ENCODE results near the gene COL6A1. TPM values are rescaled to one million over a fixed set of nuclear protein-coding genes. Genes with fewer than 3 reads are reported as not detected.

The COL6A1 gene
- total RNA-seq, 1 donor from 2014 or later = 0.11 TPM

GRCh38 chr21:45952974-45953373, 28.6 kb upstream of the COL6A1 start:
- Mint-ChIP-seq H3K4me1 (no peaks in the 10 kb centered on the region), H3K27me3 (peaks cover 13% of the 10 kb centered on the region), H3K4me3 (no peak overlapping the region), H3K9me3 (peaks cover 5% of the 10 kb centered on the region), H3K27ac (no peak overlapping the region), H3K36me3 (ENCODE audit: low read depth) (no peaks in the 10 kb centered on the region)
- ATAC-seq (ENCODE audit: low read depth) (no peak), DNase-seq (no peak)
- POLR2A ChIA-PET = no interaction called here
- TF ChIP-seq CTCF (IDR thresholded peaks at IDR 0.05) = no peak
- CTCF ChIA-PET = no interaction called here
- intact Hi-C loops (cut with micrococcal nuclease) = no loop called here

DNA sequence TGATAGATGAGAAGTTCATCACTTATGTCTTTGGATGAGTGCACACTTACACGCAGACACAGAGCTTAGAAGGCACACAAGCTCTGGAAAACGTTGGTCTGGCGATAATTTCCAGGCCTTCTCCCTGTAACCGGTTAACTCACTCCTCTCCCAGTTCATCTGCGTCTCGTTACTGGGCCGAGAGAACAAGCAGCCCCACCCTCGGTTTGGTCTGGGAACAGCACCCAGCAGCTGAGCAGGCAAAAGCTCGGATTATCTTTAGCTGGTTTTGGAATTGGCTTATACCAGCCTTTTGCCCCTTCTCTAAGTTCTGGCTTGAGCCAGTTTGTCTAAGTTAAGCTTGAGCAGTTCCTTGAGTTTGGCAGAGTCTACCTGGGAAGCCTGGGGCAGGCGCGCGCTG, 27.3 kb upstream of the COL6A1 start:
- no peaks in the 10 kb centered on the region for H3K36me3 Mint-ChIP-seq (ENCODE audit: low read depth)
- ChIA-PET CTCF (interaction anchor here (0.9 kb wide), 1 partner anchor 19 kb away, joined by 3 read pairs; no protein-coding TSS in a partner anchor), POLR2A (no interaction called here)
- H3K27me3 Mint-ChIP-seq = peaks cover 25% of the 10 kb centered on the region
- TF ChIP-seq CTCF (IDR thresholded peaks at IDR 0.05) = no peak
- intact Hi-C loops (cut with micrococcal nuclease) = no loop called here
- H3K4me1 Mint-ChIP-seq = no peaks in the 10 kb centered on the region
- no peak overlapping the region for H3K27ac Mint-ChIP-seq
- DNase-seq (no peak), ATAC-seq (ENCODE audit: low read depth) (no peak)
- no peak overlapping the region for H3K4me3 Mint-ChIP-seq
- H3K9me3 Mint-ChIP-seq = peaks cover 5% of the 10 kb centered on the region

GRCh38 chr21:45954921-45955320, 26.6 kb upstream of the COL6A1 start:
- no peak for DNase-seq
- H3K27me3 Mint-ChIP-seq = peaks cover 25% of the 10 kb centered on the region
- intact Hi-C loops (cut with micrococcal nuclease) = no loop called here
- ATAC-seq (ENCODE audit: low read depth) = no peak
- H3K4me3 Mint-ChIP-seq = no peak overlapping the region
- no peak for TF ChIP-seq CTCF (IDR thresholded peaks at IDR 0.05)
- ChIA-PET CTCF (interaction anchor here (0.9 kb wide), 1 partner anchor 19 kb away, joined by 3 read pairs; no protein-coding TSS in a partner anchor), POLR2A (no interaction called here)
- no peaks in the 10 kb centered on the region for H3K4me1 Mint-ChIP-seq
- peaks cover 5% of the 10 kb centered on the region for H3K9me3 Mint-ChIP-seq
- no peaks in the 10 kb centered on the region for H3K36me3 Mint-ChIP-seq (ENCODE audit: low read depth)
- H3K27ac Mint-ChIP-seq = no peak overlapping the region

- peaks cover 12% of the 10 kb centered on the region for H3K9me3 Mint-ChIP-seq
- TF ChIP-seq CTCF (IDR thresholded peaks at IDR 0.05) = no peak
- no peak for ATAC-seq (ENCODE audit: low read depth)
- no peak overlapping the region for H3K27ac Mint-ChIP-seq
- CTCF ChIA-PET = no interaction called here
- H3K36me3 Mint-ChIP-seq (ENCODE audit: low read depth) = no peaks in the 10 kb centered on the region
- H3K4me3 Mint-ChIP-seq = no peak overlapping the region
- intact Hi-C loops (cut with micrococcal nuclease) = no loop called here
- H3K4me1 Mint-ChIP-seq = no peaks in the 10 kb centered on the region
- DNase-seq = no peak
- POLR2A ChIA-PET = no interaction called here
- peaks cover 29% of the 10 kb centered on the region for H3K27me3 Mint-ChIP-seq
Observed at GRCh38 chr21:45957551-45957950, 24.0 kb upstream of the COL6A1 start.

DNA sequence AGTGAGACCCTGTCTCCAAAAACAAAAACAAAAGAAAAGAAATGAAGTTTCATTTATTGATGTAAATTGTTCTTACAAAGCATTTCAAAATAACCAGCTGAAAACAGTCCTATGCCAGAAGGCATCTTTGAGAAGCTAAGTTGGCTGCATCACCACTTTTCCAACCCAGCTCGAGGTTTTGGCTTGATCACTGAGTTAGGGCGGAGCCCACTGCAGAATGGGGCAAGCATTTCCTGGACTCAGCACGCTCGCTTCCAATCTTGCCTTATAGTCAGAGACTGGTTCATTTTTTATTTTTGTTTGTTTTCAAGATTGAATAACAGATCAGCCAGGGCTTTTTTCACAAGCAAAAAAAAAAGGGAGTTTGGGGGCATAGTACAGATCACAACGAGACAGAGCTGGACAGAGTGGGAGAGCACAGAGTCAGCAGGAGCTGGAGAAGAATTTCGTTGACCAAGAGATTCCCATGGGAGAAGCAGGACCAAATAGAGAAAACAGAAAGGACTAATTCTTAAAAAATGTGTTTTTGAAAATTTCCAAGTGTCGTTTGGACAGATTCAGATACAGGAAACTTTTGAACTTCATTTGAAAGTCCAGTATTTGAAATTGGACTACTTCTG, 23.5 kb upstream of the COL6A1 start:
- H3K9me3 Mint-ChIP-seq = peaks cover 8% of the 10 kb centered on the region
- H3K27ac Mint-ChIP-seq = no peak overlapping the region
- CTCF ChIA-PET = no interaction called here
- no peak overlapping the region for H3K4me3 Mint-ChIP-seq
- intact Hi-C loops (cut with micrococcal nuclease) = no loop called here
- H3K4me1 Mint-ChIP-seq = no peaks in the 10 kb centered on the region
- no peak for DNase-seq
- no peak for ATAC-seq (ENCODE audit: low read depth)
- H3K27me3 Mint-ChIP-seq = peaks cover 33% of the 10 kb centered on the region
- TF ChIP-seq CTCF (IDR thresholded peaks at IDR 0.05) = no peak
- POLR2A ChIA-PET = no interaction called here
- no peaks in the 10 kb centered on the region for H3K36me3 Mint-ChIP-seq (ENCODE audit: low read depth)

Measured in activated B cell treated with CpG ODN at 0.5 μM for 24 hours (primary cell).